C4-2B (cell line): Measurements from ENCODE around the gene WNT4.

Experiments
- CTCF ChIP-seq: fragments of 450-650 bp; conservative IDR thresholded peaks from 2 replicates; pipeline ENCODE4 v1.5.1; 2017; ENCODE audit warnings: mild to moderate bottlenecking
- ZFX ChIP-seq: fragments of 450-650 bp; IDR thresholded peaks from 2 replicates; pipeline ENCODE4 v1.6.1; 2017

GRCh38 chr1:22078133-22078532 is 64.8 kb downstream of the WNT4 start:
- TF ChIP-seq CTCF (no peak), ZFX (no peak)
